SK-MEL-5 (cell line): ENCODE data around the gene ICE2. TPM values are rescaled to one million over a fixed set of nuclear protein-coding genes. Genes with fewer than 3 reads are reported as not detected.

Source experiments
- DNase-seq: peaks from one replicate; pipeline ENCODE4 v3.0.0-alpha.2; 2016; ENCODE audit warnings: low read depth, low spot score
- in situ Hi-C: cut with HindIII; loops from 2 replicates; pipeline ENCODE4 v1.10.0; 2016; ENCODE audit warnings: low sequenced_read_pairs, high pct_unique_total_duplicates, low pct_unique_long_range_greater_than_20kb
- polyA plus RNA-seq, 2 experiments: library from polyadenylated mRNA; depleted of rRNA; stranded (reverse); fragments of >200 nt; gene quantifications; 2 replicates each; pipeline ENCODE4 v1.2.3, GENCODE V29; 2015
- total RNA-seq: library from RNA; depleted of rRNA; stranded (reverse); fragments of >200 nt; shearing (Covaris generic); gene quantifications from 2 replicates; pipeline ENCODE4 v1.2.3, GENCODE V29; 2014; rRNA removed

The ICE2 gene
- total RNA-seq = 34.3 and 46.3 TPM in 2 replicates
- polyA plus RNA-seq (2015; cell fraction: cytosol; rRNA removed) = 30.2 and 31.8 TPM in 2 replicates
- polyA plus RNA-seq (2015; cell fraction: nucleus; rRNA removed) = 48.6 and 57.5 TPM in 2 replicates

- in situ Hi-C loops = no loop called here
- DNase-seq = peak; percentile 92
Measured at GRCh38 chr15:60478566-60479360, at the start of gene ICE2. Gene ICE2, minus strand, starts transcription at chr15:60479142. Its CDS starts 1,165 bp downstream, at chr15:60477977.

- in situ Hi-C loops = no loop called here
- no peak for DNase-seq
Measured at GRCh38 chr15:60528530-60528929, 49.6 kb upstream of the ICE2 start.

GRCh38 chr15:60527456-60527855 is 48.5 kb upstream of the ICE2 start:
- in situ Hi-C loops = no loop called here
- DNase-seq = no peak

- in situ Hi-C loops = no loop called here
- DNase-seq = no peak
Measured at GRCh38 chr15:60526127-60526616, 47.2 kb upstream of the ICE2 start.

GRCh38 chr15:60525341-60526039 is 46.5 kb upstream of the ICE2 start:
- in situ Hi-C loops = no loop called here
- DNase-seq = no peak

- DNase-seq = no peak
- in situ Hi-C loops = no loop called here
Measured at GRCh38 chr15:60523056-60523455, 44.1 kb upstream of the ICE2 start.

GRCh38 chr15:60520825-60521368 is 42.0 kb upstream of the ICE2 start:
- DNase-seq = peak; percentile 77
- in situ Hi-C loops = no loop called here

- in situ Hi-C loops = no loop called here
- no peak for DNase-seq
Measured at GRCh38 chr15:60520013-60520824, 41.3 kb upstream of the ICE2 start.

- in situ Hi-C loops = no loop called here
- DNase-seq = no peak
Measured at GRCh38 chr15:60519218-60519617, 40.3 kb upstream of the ICE2 start.

GRCh38 chr15:60518511-60518910 is 39.6 kb upstream of the ICE2 start:
- in situ Hi-C loops = no loop called here
- DNase-seq = no peak

GRCh38 chr15:60514261-60514881 is 35.4 kb upstream of the ICE2 start:
- DNase-seq = no peak
- in situ Hi-C loops = no loop called here

GRCh38 chr15:60513676-60514075 is 34.7 kb upstream of the ICE2 start:
- in situ Hi-C loops = no loop called here
- no peak for DNase-seq

GRCh38 chr15:60512937-60513336 is 34.0 kb upstream of the ICE2 start:
- in situ Hi-C loops = no loop called here
- DNase-seq = no peak

- in situ Hi-C loops = no loop called here
- no peak for DNase-seq
Measured at GRCh38 chr15:60511351-60512031, 32.5 kb upstream of the ICE2 start.

GRCh38 chr15:60510006-60510405 is 31.1 kb upstream of the ICE2 start:
- no peak for DNase-seq
- in situ Hi-C loops = no loop called here

- in situ Hi-C loops = no loop called here
Measured at GRCh38 chr15:60509470-60509869, 30.5 kb upstream of the ICE2 start.

GRCh38 chr15:60508442-60508841 is 29.5 kb upstream of the ICE2 start:
- DNase-seq = no peak
- in situ Hi-C loops = no loop called here

More at GRCh38 chr15:60509470-60509869, 30.5 kb upstream of the ICE2 start:
- DNase-seq = no peak
